Vagina (tissue), 2 donors: ENCODE data around the gene ITFG1. TPM values are rescaled to one million over a fixed set of nuclear protein-coding genes. Genes with fewer than 3 reads are reported as not detected.

ENCODE experiments used
- DNase-seq, 2 donors: peaks; one replicate each; pipeline ENCODE4 v3.0.0-alpha.2; 2017; ENCODE audit errors: extremely low spot score in 2 of 2
- H3K27ac ChIP-seq: fragments of 200-600 bp; sonication (generic); one replicate; pipeline ENCODE4 v1.5.1; 2019
- H3K27me3 ChIP-seq: fragments of 200-600 bp; sonication (generic); one replicate; pipeline ENCODE4 v1.5.1; 2019
- H3K36me3 ChIP-seq, 2 donors: fragments of 200-600 bp; sonication (generic); one replicate each; pipeline ENCODE4 v1.5.1; 2017 to 2019
- H3K4me1 ChIP-seq: fragments of 200-600 bp; sonication (generic); one replicate; pipeline ENCODE4 v1.5.1; 2019
- H3K4me3 ChIP-seq, 2 donors: fragments of 200-600 bp; sonication (generic); 1 replicate in 1 of 2; 2 replicates in 1 of 2; pipeline ENCODE4 v1.5.1; 2016 to 2019
- H3K9me3 ChIP-seq: fragments of 200-600 bp; sonication (generic); one replicate; pipeline ENCODE4 v1.5.1; 2019
- POLR2A ChIP-seq, 2 donors: fragments of 450-650 bp; IDR thresholded peaks; one replicate each; pipeline ENCODE4 v1.6.1; 2017; ENCODE audit warnings: antibody characterized with exemption in 2 of 2, mild to moderate bottlenecking in 2 of 2, moderate library complexity in 2 of 2
- POLR2AphosphoS5 ChIP-seq, 2 donors: sonication (generic); formaldehyde crosslinking; IDR thresholded peaks; one replicate each; pipeline ENCODE4 v1.9.0; 2017; ENCODE audit warnings: antibody characterized with exemption in 2 of 2, mild to moderate bottlenecking in 2 of 2, low read depth in 1 of 2; ENCODE audit not compliant: insufficient read depth in 1 of 2
- intact Hi-C: fragments of 100-400 bp; cut with DNase I; formaldehyde crosslinking; loops from one replicate; pipeline ENCODE4 v1.15.1; 2023
- total RNA-seq: library from RNA; depleted of rRNA; stranded (reverse); fragments of >200 nt; gene quantifications from one replicate; pipeline ENCODE4 v1.2.3, GENCODE V29; 2016
- TF ChIP-seq, protein P1 (sequence below), 3 experiments: fragments of 450-650 bp in 2 of 3; fragments of 200-600 bp in 1 of 3; sonication (generic) in 1 of 3; IDR thresholded peaks; one replicate each; pipeline ENCODE4 v1.5.1; 2017 to 2019; ENCODE audit warnings: antibody characterized with exemption in 3 of 3, mild to moderate bottlenecking in 2 of 3, moderate library complexity in 2 of 3

ITFG1 gene
- total RNA-seq, 1 donor from 2014 or later = 24.8 TPM

DNA sequence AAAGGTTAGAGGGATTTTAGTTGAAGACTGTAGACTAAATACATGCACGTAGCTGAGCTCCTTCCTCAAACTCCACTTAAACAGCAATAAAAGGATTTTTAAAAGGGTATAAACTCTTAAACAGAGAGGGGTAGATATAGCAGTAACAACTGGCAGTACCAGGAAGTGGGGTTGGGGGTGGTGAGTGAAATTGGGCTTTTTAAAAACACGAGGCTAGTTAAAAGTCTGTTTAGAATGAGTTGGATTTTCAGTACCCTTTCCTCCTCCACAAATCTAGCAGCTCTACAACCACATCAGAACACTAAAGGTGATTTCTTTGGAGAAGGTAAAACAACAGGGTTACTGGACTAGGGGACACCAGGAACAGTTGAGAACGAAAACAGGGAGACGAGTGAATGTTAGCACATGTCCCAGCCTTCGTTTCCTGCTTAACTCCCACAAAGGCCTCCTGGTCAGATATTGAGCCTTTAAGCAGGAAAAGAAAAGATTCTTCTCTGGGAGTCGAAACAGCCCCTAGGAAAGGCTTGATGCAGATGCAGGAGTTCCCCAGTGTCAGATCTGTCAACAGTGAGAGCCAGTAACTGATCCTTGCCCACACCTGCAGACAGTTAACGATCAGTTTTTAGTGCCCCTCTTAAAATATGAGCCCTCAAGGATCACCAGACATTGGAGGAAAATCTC lies 331.0 kb downstream of the ITFG1 start:
- Histone ChIP-seq H3K4me1 (no peaks in the 10 kb centered on the region), H3K9me3 (no peaks in the 10 kb centered on the region), H3K4me3 (no peak overlapping the region), H3K27me3 (no peaks in the 10 kb centered on the region), H3K27ac (no peak overlapping the region), H3K36me3 (no peaks in the 10 kb centered on the region)
- intact Hi-C loops = no loop called here
- TF ChIP-seq, protein P1, sequence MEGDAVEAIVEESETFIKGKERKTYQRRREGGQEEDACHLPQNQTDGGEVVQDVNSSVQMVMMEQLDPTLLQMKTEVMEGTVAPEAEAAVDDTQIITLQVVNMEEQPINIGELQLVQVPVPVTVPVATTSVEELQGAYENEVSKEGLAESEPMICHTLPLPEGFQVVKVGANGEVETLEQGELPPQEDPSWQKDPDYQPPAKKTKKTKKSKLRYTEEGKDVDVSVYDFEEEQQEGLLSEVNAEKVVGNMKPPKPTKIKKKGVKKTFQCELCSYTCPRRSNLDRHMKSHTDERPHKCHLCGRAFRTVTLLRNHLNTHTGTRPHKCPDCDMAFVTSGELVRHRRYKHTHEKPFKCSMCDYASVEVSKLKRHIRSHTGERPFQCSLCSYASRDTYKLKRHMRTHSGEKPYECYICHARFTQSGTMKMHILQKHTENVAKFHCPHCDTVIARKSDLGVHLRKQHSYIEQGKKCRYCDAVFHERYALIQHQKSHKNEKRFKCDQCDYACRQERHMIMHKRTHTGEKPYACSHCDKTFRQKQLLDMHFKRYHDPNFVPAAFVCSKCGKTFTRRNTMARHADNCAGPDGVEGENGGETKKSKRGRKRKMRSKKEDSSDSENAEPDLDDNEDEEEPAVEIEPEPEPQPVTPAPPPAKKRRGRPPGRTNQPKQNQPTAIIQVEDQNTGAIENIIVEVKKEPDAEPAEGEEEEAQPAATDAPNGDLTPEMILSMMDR (IDR thresholded peaks at IDR 0.05) = no peak
- no peak for TF ChIP-seq POLR2A (IDR thresholded peaks at IDR 0.05)
- no peak for TF ChIP-seq POLR2AphosphoS5 (IDR thresholded peaks at IDR 0.05; ENCODE audit: insufficient read depth in 1 of 2, low read depth in 1 of 2)
- DNase-seq = no peak

GRCh38 chr16:47127541-47127940 lies 333.3 kb downstream of the ITFG1 start:
- Histone ChIP-seq H3K27ac (no peak overlapping the region), H3K36me3 (no peaks in the 10 kb centered on the region), H3K9me3 (no peaks in the 10 kb centered on the region), H3K4me3 (no peak overlapping the region), H3K4me1 (no peaks in the 10 kb centered on the region), H3K27me3 (no peaks in the 10 kb centered on the region)
- DNase-seq = no peak
- intact Hi-C loops = no loop called here
- TF ChIP-seq, protein P1 (IDR thresholded peaks at IDR 0.05) = no peak
- no peak for TF ChIP-seq POLR2A (IDR thresholded peaks at IDR 0.05)
- TF ChIP-seq POLR2AphosphoS5 (IDR thresholded peaks at IDR 0.05; ENCODE audit: insufficient read depth in 1 of 2, low read depth in 1 of 2) = no peak

- no peak overlapping the region for H3K27ac ChIP-seq
- no peaks in the 10 kb centered on the region for H3K4me1 ChIP-seq
- TF ChIP-seq POLR2AphosphoS5 (IDR thresholded peaks at IDR 0.05; ENCODE audit: insufficient read depth in 1 of 2, low read depth in 1 of 2) (no peak), POLR2A (IDR thresholded peaks at IDR 0.05) (no peak)
- TF ChIP-seq, protein P1 (IDR thresholded peaks at IDR 0.05) = no peak
- H3K27me3 ChIP-seq = no peaks in the 10 kb centered on the region
- no peak overlapping the region for H3K4me3 ChIP-seq
- intact Hi-C loops = no loop called here
- no peaks in the 10 kb centered on the region for H3K9me3 ChIP-seq
- no peaks in the 10 kb centered on the region for H3K36me3 ChIP-seq
- DNase-seq = no peak
Observed at GRCh38 chr16:47125757-47126156, 335.1 kb downstream of the ITFG1 start.

- intact Hi-C loops = no loop called here
- no peaks in the 10 kb centered on the region for H3K27me3 ChIP-seq
- no peak overlapping the region for H3K4me3 ChIP-seq
- DNase-seq = no peak
- TF ChIP-seq POLR2AphosphoS5 (IDR thresholded peaks at IDR 0.05; ENCODE audit: insufficient read depth in 1 of 2, low read depth in 1 of 2) (no peak), POLR2A (IDR thresholded peaks at IDR 0.05) (no peak)
- TF ChIP-seq, protein P1 (IDR thresholded peaks at IDR 0.05) = no peak
- no peaks in the 10 kb centered on the region for H3K36me3 ChIP-seq
- H3K4me1 ChIP-seq = no peaks in the 10 kb centered on the region
- H3K9me3 ChIP-seq = no peaks in the 10 kb centered on the region
- H3K27ac ChIP-seq = no peak overlapping the region
Observed at GRCh38 chr16:47113130-47113529, 347.7 kb downstream of the ITFG1 start.

- no peak overlapping the region for H3K4me3 ChIP-seq
- no peak overlapping the region for H3K27ac ChIP-seq
- H3K36me3 ChIP-seq = no peaks in the 10 kb centered on the region
- DNase-seq = no peak
- intact Hi-C loops = no loop called here
- TF ChIP-seq POLR2A (IDR thresholded peaks at IDR 0.05) = no peak
- TF ChIP-seq POLR2AphosphoS5 (IDR thresholded peaks at IDR 0.05; ENCODE audit: insufficient read depth in 1 of 2, low read depth in 1 of 2) = no peak
- TF ChIP-seq, protein P1 (IDR thresholded peaks at IDR 0.05) = no peak
- no peaks in the 10 kb centered on the region for H3K9me3 ChIP-seq
- no peaks in the 10 kb centered on the region for H3K4me1 ChIP-seq
- H3K27me3 ChIP-seq = no peaks in the 10 kb centered on the region
Observed at GRCh38 chr16:47110939-47111338, 349.9 kb downstream of the ITFG1 start.
